HEK293 (cell line): ENCODE data around the gene SIRPA.

Experiments
- CTCF ChIP-seq: fragments of 450-650 bp; formaldehyde crosslinking; IDR thresholded peaks from 2 replicates; pipeline ENCODE4 v1.5.1; 2016; ENCODE audit warnings: missing biosample characterization, missing genetic modification characterization
- HOXA7 ChIP-seq: sonication (generic); formaldehyde crosslinking; IDR thresholded peaks from 2 replicates; pipeline ENCODE4 v1.8.1; 2022; ENCODE audit warnings: missing genetic modification reagents, borderline replicate concordance
- INSM2 ChIP-seq: fragments of 450-650 bp; formaldehyde crosslinking; IDR thresholded peaks from 2 replicates; pipeline ENCODE4 v1.5.1; 2016; ENCODE audit warnings: missing biosample characterization, missing genetic modification characterization
- KLF10 ChIP-seq: fragments of 450-650 bp; IDR thresholded peaks from 2 replicates; pipeline ENCODE4 v1.5.1; 2018; ENCODE audit warnings: missing biosample characterization, mild to moderate bottlenecking, missing genetic modification characterization
- TRIM28 ChIP-seq: IDR thresholded peaks from 2 replicates; pipeline ENCODE4 v1.6.1; 2011; ENCODE audit warnings: low read length, control low read depth, borderline replicate concordance
- YY1 ChIP-seq: fragments of 450-650 bp; formaldehyde crosslinking; IDR thresholded peaks from 2 replicates; pipeline ENCODE4 v1.5.1; 2018; ENCODE audit warnings: missing biosample characterization, missing genetic modification characterization
- ZNF292 ChIP-seq: fragments of 450-650 bp; formaldehyde crosslinking; IDR thresholded peaks from 2 replicates; pipeline ENCODE4 v1.5.1; 2016; ENCODE audit warnings: low read depth, missing biosample characterization, missing genetic modification characterization, borderline replicate concordance
- ZNF747 ChIP-seq: fragments of 450-650 bp; formaldehyde crosslinking; IDR thresholded peaks from 2 replicates; pipeline ENCODE4 v1.5.1; 2016; ENCODE audit warnings: missing biosample characterization, missing genetic modification characterization

GRCh38 chr20:1868856-1869255, 26.4 kb upstream of the SIRPA start:
- TF ChIP-seq ZNF747 (no peak), HOXA7 (CRISPR knock-in tag) (no peak), TRIM28 (no peak), INSM2 (tag by site-specific recombination) (no peak), YY1 (tag by site-specific recombination) (no peak), CTCF (no peak), KLF10 (tag by site-specific recombination) (no peak), ZNF292 (tag by site-specific recombination) (no peak)
